IMR-90 (cell line): ENCODE measurements around the gene CDK5RAP3. TPM values are rescaled to one million over a fixed set of nuclear protein-coding genes. Genes with fewer than 3 reads are reported as not detected.
A peak's percentile ranks its signal among the peaks of the same experiment; 100 is the strongest.

Experiments used
- ATAC-seq: fragments of 200-7000 bp; cut with Tn5 transposase; 2 replicates; pipeline ENCODE4 v1.9.1; 2020; ENCODE audit warnings: low read depth, mild to moderate bottlenecking, moderate library complexity
- BruUV-seq: library from RNA; stranded (reverse); fragments of 400-500 nt; replicated peaks from 2 replicates; lab custom pipeline; 2021; lab: Mats Ljungman, UMichigan
- CTCF ChIA-PET: fragments of 300-600 bp; formaldehyde crosslinking; extraction: SDS; loops from one replicate; lab custom pipeline; 2021; ENCODE audit warnings: antibody characterized with exemption; lab: Yijun Ruan, JAX
- POLR2A ChIA-PET: fragments of 300-600 bp; sonication (Branson Sonifier 250); formaldehyde crosslinking; loops from one replicate; lab custom pipeline; 2022; ENCODE audit warnings: antibody characterized with exemption; ENCODE audit not compliant: unreplicated experiment; lab: Charles Lee
- DNase-seq: peaks from one replicate; pipeline ENCODE4 v3.0.0; 2013
- H2AFZ ChIP-seq: replicated peaks from 2 replicates; pipeline ENCODE3; 2013; ENCODE audit warnings: low read length, mild to moderate bottlenecking; ENCODE audit not compliant: poor library complexity
- H2AK5ac ChIP-seq: 2 replicates; pipeline ENCODE4 v1.6.1; 2013; ENCODE audit warnings: low read depth, low read length, inconsistent platforms
- H2AK9ac ChIP-seq: replicated peaks from 2 replicates; pipeline ENCODE3; 2013; ENCODE audit warnings: mild to moderate bottlenecking, low read depth, low read length, moderate library complexity; ENCODE audit not compliant: poor library complexity
- H2BK120ac ChIP-seq: 2 replicates; pipeline ENCODE4 v1.6.1; 2013; ENCODE audit warnings: low read depth, low read length, inconsistent platforms
- H2BK15ac ChIP-seq: 3 replicates; pipeline ENCODE4 v1.6.1; 2013; ENCODE audit warnings: low read depth, low read length, inconsistent platforms
- H2BK20ac ChIP-seq: 2 replicates; pipeline ENCODE4 v1.6.1; 2013; ENCODE audit warnings: low read depth, mild to moderate bottlenecking, inconsistent platforms, low read length, moderate library complexity
- H2BK5ac ChIP-seq: 2 replicates; pipeline ENCODE4 v1.6.1; 2013; ENCODE audit warnings: mild to moderate bottlenecking, low read depth, low read length, inconsistent platforms; ENCODE audit not compliant: poor library complexity, severe bottlenecking
- H3K14ac ChIP-seq: replicated peaks from 2 replicates; pipeline ENCODE4 v1.6.1; 2013; ENCODE audit warnings: low read depth, low read length, inconsistent platforms
- H3K18ac ChIP-seq: 2 replicates; pipeline ENCODE4 v1.6.1; 2013; ENCODE audit warnings: low read depth, low read length, control low read depth
- H3K23ac ChIP-seq: 2 replicates; pipeline ENCODE4 v1.6.1; 2013; ENCODE audit warnings: low read depth, low read length, inconsistent platforms
- H3K27ac ChIP-seq: 2 replicates; pipeline ENCODE4 v1.5.1; 2013; ENCODE audit warnings: mild to moderate bottlenecking, control low read depth, low read length; ENCODE audit not compliant: insufficient read depth
- H3K27me3 ChIP-seq: 2 replicates; pipeline ENCODE4 v1.6.1; 2013; ENCODE audit warnings: low read length; ENCODE audit not compliant: control insufficient read depth, insufficient read depth
- H3K36me3 ChIP-seq: 2 replicates; pipeline ENCODE4 v1.6.1; 2013; ENCODE audit warnings: low read length, mixed read lengths; ENCODE audit not compliant: control insufficient read depth, insufficient read depth
- H3K4ac ChIP-seq: 2 replicates; pipeline ENCODE4 v1.6.1; 2013; ENCODE audit warnings: low read depth, low read length, inconsistent platforms
- H3K4me1 ChIP-seq: 2 replicates; pipeline ENCODE4 v1.6.1; 2013; ENCODE audit warnings: low read length, mixed read lengths; ENCODE audit not compliant: control insufficient read depth, insufficient read depth
- H3K4me2 ChIP-seq: 2 replicates; pipeline ENCODE4 v1.6.1; 2013; ENCODE audit warnings: low read depth, mild to moderate bottlenecking, control low read depth, low read length, moderate library complexity
- H3K4me3 ChIP-seq: 2 replicates; pipeline ENCODE4 v1.5.1; 2013; ENCODE audit warnings: low read depth, mild to moderate bottlenecking, control low read depth, low read length, moderate library complexity; ENCODE audit not compliant: insufficient read depth
- H3K56ac ChIP-seq: 2 replicates; pipeline ENCODE4 v1.6.1; 2013; ENCODE audit warnings: low read length, inconsistent platforms; ENCODE audit not compliant: insufficient read depth; ENCODE audit errors: extremely low read depth
- H3K79me1 ChIP-seq, 2 experiments: 2 replicates each; pipeline ENCODE4 v1.6.1; 2013; ENCODE audit warnings: low read length in 2 of 2, inconsistent platforms in 1 of 2, low read depth in 1 of 2
- H3K9ac ChIP-seq: 2 replicates; pipeline ENCODE4 v1.6.1; 2013; ENCODE audit warnings: low read depth, low read length, control low read depth
- H3K9me1 ChIP-seq: 2 replicates; pipeline ENCODE4 v1.6.1; 2013; ENCODE audit warnings: low read length, inconsistent platforms; ENCODE audit not compliant: insufficient read depth
- H3K9me3 ChIP-seq: 2 replicates; pipeline ENCODE4 v1.6.1; 2013; ENCODE audit warnings: low read length; ENCODE audit not compliant: control insufficient read depth, insufficient read depth
- H4K20me1 ChIP-seq: 2 replicates; pipeline ENCODE4 v1.6.1; 2013; ENCODE audit warnings: low read length, inconsistent platforms; ENCODE audit not compliant: insufficient read depth
- H4K5ac ChIP-seq: 2 replicates; pipeline ENCODE4 v1.6.1; 2013; ENCODE audit warnings: mild to moderate bottlenecking, low read depth, low read length, control low read depth
- H4K8ac ChIP-seq, 2 experiments: 2 replicates each; pipeline ENCODE4 v1.6.1; 2013; ENCODE audit warnings: low read depth in 2 of 2, low read length in 2 of 2, control low read depth in 1 of 2, inconsistent platforms in 1 of 2
- H4K91ac ChIP-seq: 2 replicates; pipeline ENCODE4 v1.6.1; 2013; ENCODE audit warnings: low read depth, low read length, inconsistent platforms; ENCODE audit not compliant: insufficient read depth
- BHLHE40 ChIP-seq: fragments of 150-350 bp; IDR thresholded peaks from 2 replicates; pipeline ENCODE4 v1.6.1; 2016; ENCODE audit warnings: mild to moderate bottlenecking, low read depth, low read length
- CEBPB ChIP-seq: IDR thresholded peaks from 2 replicates; pipeline ENCODE4 v1.6.1; 2012; ENCODE audit warnings: low read depth, low read length, improper control_type of control experiment
- CHD1 ChIP-seq: IDR thresholded peaks from 2 replicates; pipeline ENCODE4 v1.6.1; 2012; ENCODE audit warnings: low read depth, low read length, improper control_type of control experiment
- CTCF ChIP-seq: conservative IDR thresholded peaks from 2 replicates; pipeline ENCODE4 v1.5.1; 2012; ENCODE audit warnings: mild to moderate bottlenecking, low read depth, low read length, improper control_type of control experiment
- FOS ChIP-seq: fragments of 150-350 bp; IDR thresholded peaks from 2 replicates; pipeline ENCODE4 v1.6.1; 2016; ENCODE audit warnings: low read depth, low read length
- MAFK ChIP-seq: IDR thresholded peaks from 2 replicates; pipeline ENCODE4 v1.6.1; 2012; ENCODE audit warnings: low read depth, low read length, improper control_type of control experiment
- MAZ ChIP-seq: IDR thresholded peaks from 2 replicates; pipeline ENCODE4 v1.6.1; 2012; ENCODE audit warnings: low read depth, mild to moderate bottlenecking, low read length, improper control_type of control experiment, moderate library complexity, borderline replicate concordance
- MXI1 ChIP-seq: IDR thresholded peaks from 2 replicates; pipeline ENCODE4 v1.6.1; 2012; ENCODE audit warnings: low read depth, mild to moderate bottlenecking, low read length, moderate library complexity, borderline replicate concordance
- NFE2L2 ChIP-seq: fragments of 150-350 bp; IDR thresholded peaks from 2 replicates; pipeline ENCODE4 v1.6.1; 2016; ENCODE audit warnings: low read depth, mild to moderate bottlenecking, low read length
- POLR2A ChIP-seq: IDR thresholded peaks from 2 replicates; pipeline ENCODE4 v1.6.1; 2012; ENCODE audit warnings: mild to moderate bottlenecking, low read depth, low read length
- RAD21 ChIP-seq: IDR thresholded peaks from 2 replicates; pipeline ENCODE4 v1.6.1; 2012; ENCODE audit warnings: low read length, improper control_type of control experiment
- RCOR1 ChIP-seq: IDR thresholded peaks from 2 replicates; pipeline ENCODE4 v1.6.1; 2012; ENCODE audit warnings: mild to moderate bottlenecking, low read length, improper control_type of control experiment; ENCODE audit not compliant: insufficient replicate concordance
- RFX5 ChIP-seq: IDR thresholded peaks from 2 replicates; pipeline ENCODE4 v1.8.0; 2012; ENCODE audit warnings: low read depth, mild to moderate bottlenecking, low read length, moderate library complexity
- SMC3 ChIP-seq: fragments of 150-350 bp; IDR thresholded peaks from 2 replicates; pipeline ENCODE4 v1.6.1; 2016; ENCODE audit warnings: low read depth, mild to moderate bottlenecking, antibody characterized with exemption, low read length, moderate library complexity
- USF2 ChIP-seq: fragments of 150-350 bp; IDR thresholded peaks from 2 replicates; pipeline ENCODE4 v1.6.1; 2017; ENCODE audit warnings: mild to moderate bottlenecking, antibody characterized with exemption, low read length, low read depth
- WGBS, 2 experiments: methylation state at CpG; one replicate each; pipeline versions ENCODE4 v1.1.5 to v1.1.7; 2013; ENCODE audit warnings: missing lambda C conversion rate in 2 of 2; ENCODE audit not compliant: insufficient read length in 1 of 2; ENCODE audit errors: extremely low coverage in 2 of 2; 5-methylcytosine and 5-hydroxymethylcytosine counted together
- dilution Hi-C: fragments of 300-500 bp; cut with HindIII; formaldehyde crosslinking; loops from one replicate; pipeline ENCODE4 v1.14.3; 2018; ENCODE audit warnings: low sequenced_read_pairs; ENCODE audit not compliant: unreplicated experiment
- in situ Hi-C: fragments of 300-500 bp; cut with MboI; formaldehyde crosslinking; loops from 3 replicates; pipeline ENCODE4 v1.14.3; 2019; ENCODE audit warnings: low sequenced_read_pairs, inconsistent platforms, mixed read lengths
- intact Hi-C: fragments of 100-400 bp; cut with micrococcal nuclease; formaldehyde crosslinking; loops from 2 replicates; pipeline ENCODE4 v1.10.0; 2022
- polyA plus RNA-seq, 3 experiments: library from polyadenylated mRNA; depleted of rRNA; stranded (reverse); fragments of >200 nt; gene quantifications; 2 replicates each; pipeline ENCODE4 v1.2.3, GENCODE V29; 2012; ENCODE audit warnings: low replicate concordance in 1 of 3
- total RNA-seq: library from RNA; depleted of rRNA; stranded (reverse); fragments of >200 nt; gene quantifications from 2 replicates; pipeline ENCODE4 v1.2.3, GENCODE V29; 2012

Gene CDK5RAP3
- total and polyA plus RNA-seq, 2 of the 4 experiments (the other 2 are of a cell fraction): 75.3 to 153 TPM

- H3K9ac ChIP-seq: no peak overlapping the region
- H3K4ac ChIP-seq: no peak overlapping the region
- no peak overlapping the region for H2BK15ac ChIP-seq
- H3K4me1 ChIP-seq: no peaks in the 10 kb centered on the region; the same call in 1 of the 2 replicates
- DNase-seq: no peak
- peaks cover 13% of the 10 kb centered on the region for H3K27me3 ChIP-seq
- BruUV-seq: no TSS peak
- POLR2A ChIA-PET: no interaction called here
- no peaks in the 10 kb centered on the region for H3K79me1 ChIP-seq
- no peak overlapping the region for H2BK20ac ChIP-seq
- no peaks in the 10 kb centered on the region for H3K9me3 ChIP-seq
- no peak overlapping the region for H4K5ac ChIP-seq
- H3K18ac ChIP-seq: no peak overlapping the region
- H3K9me1 ChIP-seq: no peaks in the 10 kb centered on the region; the same call in 1 of the 2 replicates
- peak overlapping the region; percentile 58 for H2AFZ ChIP-seq
- H2AK9ac ChIP-seq: no peak overlapping the region
- 58% methylated on average over 6 of the region's 8 CpGs; no CpG with 5 or more reads in 1 of the 2 experiments for WGBS, 2 experiments
- no peak overlapping the region for H3K27ac ChIP-seq
- H2BK5ac ChIP-seq: no peak overlapping the region
- dilution Hi-C loops: no loop called here
- ATAC-seq: no peak
- H4K91ac ChIP-seq: no peak overlapping the region
- H3K4me3 ChIP-seq: no peak overlapping the region
- TF ChIP-seq RAD21 (no peak), NFE2L2 (no peak), POLR2A (no peak), CEBPB (no peak), FOS (no peak), RCOR1 (no peak), MAFK (no peak), CTCF (no peak), MAZ (no peak), BHLHE40 (no peak), MXI1 (no peak), USF2 (no peak), CHD1 (no peak), RFX5 (no peak), SMC3 (no peak)
- H4K20me1 ChIP-seq: no peaks in the 10 kb centered on the region
- H4K8ac ChIP-seq: no peak overlapping the region
- H2BK120ac ChIP-seq: no peak overlapping the region
- no peaks in the 10 kb centered on the region for H3K36me3 ChIP-seq
- H3K4me2 ChIP-seq: no peak overlapping the region
- H2AK5ac ChIP-seq: no peak overlapping the region
- H3K56ac ChIP-seq: no peak overlapping the region
- intact Hi-C loops: no loop called here
- no peak overlapping the region for H3K23ac ChIP-seq
- CTCF ChIA-PET: interaction anchor here (0.6 kb wide), 1 partner anchor 71 kb away, joined by 3 read pairs; no protein-coding TSS in a partner anchor
- no peak overlapping the region for H3K14ac ChIP-seq
- in situ Hi-C loops: loop anchor here (5.0 kb wide), 2 partner anchors 32 to 172 kb away; partner anchors contain the start of gene SCRN2
Measured at GRCh38 chr17:48014595-48015111, 43.7 kb downstream of the CDK5RAP3 start.
